ENCODE measurements around the gene LRTM2.
A peak's percentile ranks its signal among the peaks of the same experiment; 100 is the strongest.
"Not testable (repeated sequence)": the region's sequence is repeated elsewhere in the genome, so short reads cannot be mapped to it uniquely, and the experiment has no call there.

LRTM2 gene

DNA sequence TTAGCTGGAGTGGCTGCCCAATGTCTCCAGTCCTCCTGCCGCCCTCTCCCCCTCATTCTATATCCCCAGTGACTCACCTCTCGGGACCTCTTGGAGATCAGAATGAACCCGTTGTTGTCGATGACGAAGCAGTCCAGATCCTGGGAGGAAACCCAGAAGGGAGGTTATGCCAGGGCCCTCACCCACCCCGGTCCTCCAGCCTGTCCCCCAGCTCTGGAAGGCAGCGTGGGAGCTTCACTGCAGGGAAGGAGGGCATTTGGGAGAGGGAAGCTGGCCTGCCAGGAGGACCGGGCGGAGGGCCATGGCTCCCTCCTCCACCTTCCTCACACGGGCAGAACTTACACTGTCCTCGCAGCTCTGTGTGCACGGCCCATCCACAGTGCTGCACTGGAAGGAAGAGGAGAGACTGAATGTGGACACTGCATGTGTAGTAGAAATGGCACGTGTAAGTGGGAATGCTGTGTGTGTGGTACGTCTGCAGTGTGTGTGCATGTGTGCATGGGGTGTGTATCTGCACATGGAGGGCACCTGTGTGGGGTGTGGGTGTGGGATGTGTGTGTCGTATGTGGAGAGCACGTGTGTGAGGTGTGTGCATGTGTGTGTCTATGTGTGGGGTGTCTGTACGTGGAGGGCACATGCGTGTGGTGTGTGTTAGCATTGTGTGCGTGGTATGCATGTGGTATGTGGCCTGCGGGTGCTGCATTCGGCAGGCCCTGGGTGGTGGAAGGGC, 10.0 kb upstream of the LRTM2 start:
- no peak for DNase-seq

DNA sequence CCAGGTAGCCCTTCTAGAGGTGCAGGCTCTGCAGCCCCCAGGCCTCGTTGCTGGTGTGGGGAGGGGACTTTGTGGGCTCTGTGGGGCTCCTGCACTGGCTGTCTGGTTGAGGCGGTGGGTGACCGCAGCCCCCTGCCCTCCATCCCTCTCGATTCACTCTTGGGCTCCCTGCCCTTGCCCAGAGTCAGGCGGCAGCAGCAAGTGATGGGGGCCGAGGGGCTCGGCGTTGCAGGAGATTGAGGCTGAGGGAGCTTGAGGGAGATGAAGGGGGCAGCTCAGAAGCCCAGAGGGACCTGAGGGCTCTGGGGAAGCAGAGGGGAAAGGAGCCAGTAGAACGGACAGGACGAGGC, 9.5 kb upstream of the LRTM2 start:
- DNase-seq: no peak

DNA sequence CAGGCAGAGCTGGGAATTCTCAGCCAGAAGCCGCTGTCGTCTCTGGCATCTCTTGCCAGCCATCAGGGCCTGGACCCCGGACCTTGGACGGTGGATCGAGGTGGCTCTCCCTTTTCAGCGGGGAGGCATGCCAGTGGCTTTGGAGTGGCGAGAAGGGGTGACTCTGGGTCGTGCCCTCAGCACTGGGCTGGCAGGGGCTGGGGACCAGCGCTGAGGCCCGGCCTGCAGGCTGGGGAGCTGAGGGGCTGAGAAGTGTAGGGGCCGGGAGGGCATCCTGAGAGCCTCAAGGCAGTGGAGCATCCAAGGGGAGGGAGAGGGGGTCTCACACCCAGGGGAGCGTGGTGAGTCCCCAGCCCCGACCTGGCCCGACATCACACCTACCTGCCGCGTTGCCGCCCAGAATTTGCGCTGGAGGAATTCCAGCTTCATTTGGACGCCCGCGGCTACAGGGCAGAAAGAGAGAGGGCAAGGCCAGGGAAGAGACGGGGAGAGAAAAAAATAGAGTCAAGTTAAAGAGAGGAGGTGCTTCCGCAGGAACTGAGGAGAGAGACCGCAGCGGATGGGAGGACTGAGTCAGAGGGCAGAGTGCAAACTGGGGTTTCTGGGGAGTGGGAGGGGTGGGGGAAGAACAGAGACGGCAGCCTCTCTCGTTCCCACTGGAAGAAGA, 9.0 kb upstream of the LRTM2 start:
- no peak for DNase-seq

DNA sequence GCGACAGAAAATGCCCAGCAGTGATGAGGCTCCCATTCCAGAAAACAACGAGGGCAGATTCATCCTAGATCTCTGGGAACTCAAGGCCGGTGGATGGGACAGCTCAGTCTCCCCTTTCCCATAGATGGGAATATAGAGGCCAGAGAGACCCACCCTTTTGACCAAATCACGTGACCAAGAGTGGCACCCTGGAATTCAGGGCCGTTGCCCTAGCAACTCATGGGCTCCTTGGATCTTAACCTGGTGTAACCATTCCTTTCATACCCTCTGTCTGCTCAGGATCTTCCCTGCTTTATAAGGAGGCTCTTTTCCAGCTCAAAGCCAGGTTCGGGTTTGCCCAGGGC, 8.4 kb upstream of the LRTM2 start:
- no peak for DNase-seq

DNA sequence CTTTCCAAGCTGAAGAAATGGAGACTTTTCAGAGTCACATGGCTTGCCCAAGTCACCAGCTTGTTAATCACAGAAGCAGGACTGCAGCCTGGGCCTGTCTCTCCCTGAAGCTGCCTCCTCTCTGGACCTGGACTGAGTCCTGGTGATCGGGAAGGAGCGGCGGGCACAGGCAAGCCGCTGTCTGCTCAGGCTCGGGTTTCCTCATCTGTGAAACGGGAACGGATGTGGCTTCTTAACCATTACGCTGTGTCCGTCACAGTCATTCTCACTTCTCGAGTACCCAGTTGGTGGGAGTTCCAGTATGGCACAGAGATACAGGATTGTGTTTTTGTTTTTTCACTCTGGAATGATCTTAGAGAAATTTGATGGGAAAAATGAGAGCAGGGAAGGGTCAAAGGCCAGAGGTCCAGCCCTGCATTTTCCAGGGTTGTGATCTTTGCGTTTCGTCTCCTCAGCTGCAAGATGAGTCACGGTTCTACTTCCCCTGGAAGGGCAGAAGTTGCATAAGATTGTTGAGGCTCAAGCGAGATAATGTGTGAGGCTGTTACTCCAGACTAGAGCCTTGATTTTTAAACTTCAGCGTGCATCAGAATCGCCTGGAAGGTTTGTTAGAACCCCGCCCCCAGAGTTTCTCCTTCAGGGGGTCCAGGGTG, 7.6 kb upstream of the LRTM2 start:
- peak in 2 of 56 donors; percentile 19 to 22 for DNase-seq

DNA sequence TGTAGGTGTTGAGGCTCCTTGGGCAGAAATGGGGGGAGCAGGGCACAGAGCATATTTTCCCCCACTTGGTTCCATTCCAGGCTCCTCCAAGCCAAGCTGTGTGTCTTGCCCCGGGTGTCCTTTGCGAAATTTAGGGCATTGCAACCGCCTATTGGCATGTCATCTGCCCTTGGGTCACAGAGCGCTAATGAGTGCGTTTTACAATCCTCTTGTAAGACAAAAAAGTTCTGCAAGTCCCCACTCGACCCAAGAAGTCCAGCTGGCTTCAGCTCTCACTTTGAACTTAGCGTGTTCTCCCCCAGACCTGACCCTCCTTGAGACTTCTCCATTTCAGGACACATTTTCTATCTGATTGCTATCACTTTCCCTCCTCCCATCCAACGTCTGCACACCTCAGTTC, 6.1 kb upstream of the LRTM2 start:
- DNase-seq: no peak

DNA sequence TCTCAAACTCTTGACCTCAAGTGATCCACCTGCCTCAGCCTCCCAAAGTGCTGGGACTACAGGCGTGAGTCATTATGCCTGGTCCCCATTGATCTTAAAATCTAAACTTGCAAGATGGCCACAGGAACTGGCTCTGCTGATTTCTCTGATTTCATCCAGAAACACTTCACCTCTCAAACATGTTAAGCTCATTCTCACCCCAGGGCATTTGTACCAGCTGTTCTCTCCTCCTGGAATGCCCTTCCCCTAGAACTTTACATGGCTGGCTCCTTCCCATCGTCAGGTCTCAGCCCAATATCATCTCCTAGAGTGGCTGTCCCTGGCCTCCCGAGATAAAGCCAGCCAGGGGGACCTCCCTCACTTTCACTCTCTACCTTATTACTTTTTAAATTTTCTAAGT, 5.3 kb upstream of the LRTM2 start:
- no peak for DNase-seq

DNA sequence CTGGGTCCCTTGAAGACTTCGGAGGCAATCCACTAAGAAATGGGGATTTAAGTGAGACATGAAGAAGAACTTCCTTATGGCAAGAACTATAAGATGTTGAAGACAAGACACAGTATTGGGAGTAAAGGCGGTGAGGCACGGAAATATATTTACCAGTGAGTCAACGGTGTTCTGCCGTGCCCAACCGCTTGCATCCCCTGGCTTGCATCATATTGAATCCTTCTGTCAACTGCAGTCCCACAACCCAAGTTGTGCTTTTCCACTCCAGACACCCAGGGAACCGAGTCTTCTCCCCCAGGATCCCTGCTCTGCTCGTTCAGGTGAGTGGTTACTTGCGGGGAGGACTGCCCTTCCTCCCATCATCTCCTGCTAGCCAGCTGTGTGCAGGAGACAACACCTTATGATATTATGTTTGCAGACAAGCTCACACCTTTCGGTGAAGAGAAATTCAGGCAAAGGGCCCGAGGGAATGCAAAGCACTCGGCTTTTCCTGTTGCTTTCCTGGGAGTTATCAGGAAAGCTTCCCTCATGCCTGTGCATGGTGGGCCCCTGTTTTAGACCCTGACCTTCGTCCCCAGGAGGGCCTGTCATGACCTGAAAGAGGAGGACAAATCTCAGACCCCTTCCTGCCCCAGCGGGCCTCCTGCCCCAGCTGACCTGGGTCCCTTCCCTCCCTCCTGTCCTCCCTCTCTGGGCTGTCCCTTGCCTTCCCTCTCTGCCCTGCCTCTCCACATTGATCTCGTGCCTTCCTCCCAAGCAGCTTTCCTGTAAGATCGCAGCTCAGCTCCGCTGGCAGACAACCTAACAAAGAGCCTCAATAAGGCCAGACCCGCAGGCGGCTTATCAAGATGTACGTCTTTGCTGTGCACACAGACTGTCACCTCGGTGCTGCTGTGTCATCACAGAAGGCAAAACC, 4.3 kb upstream of the LRTM2 start:
- DNase-seq: no peak

DNA sequence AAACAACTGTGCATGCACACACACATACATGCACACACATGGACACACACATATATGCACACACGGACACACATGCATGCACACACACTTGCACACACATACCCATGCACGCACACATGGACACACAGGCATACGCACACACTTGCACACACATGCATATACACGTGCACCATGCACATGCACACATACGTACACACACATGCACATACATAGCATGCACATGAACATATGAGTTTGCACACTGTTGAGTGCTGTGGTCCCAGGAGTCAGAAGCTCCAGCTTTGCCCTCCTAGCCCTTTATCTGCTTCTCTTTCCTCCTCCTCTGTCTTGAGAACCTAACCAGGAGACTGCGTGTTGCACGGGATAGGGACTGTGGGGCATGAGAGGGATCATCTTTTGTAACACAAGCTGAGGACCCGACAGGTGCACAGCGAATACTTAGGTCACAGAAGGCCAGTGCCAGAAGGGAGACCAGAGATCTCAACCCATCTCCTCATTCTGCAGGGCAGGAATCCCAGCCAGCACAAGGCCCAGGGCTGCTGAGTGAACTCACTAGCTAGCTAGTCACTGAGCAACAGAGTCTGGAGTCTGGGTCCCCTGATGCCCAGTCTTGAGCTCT, 3.5 kb upstream of the LRTM2 start:
- no peak for DNase-seq

DNA sequence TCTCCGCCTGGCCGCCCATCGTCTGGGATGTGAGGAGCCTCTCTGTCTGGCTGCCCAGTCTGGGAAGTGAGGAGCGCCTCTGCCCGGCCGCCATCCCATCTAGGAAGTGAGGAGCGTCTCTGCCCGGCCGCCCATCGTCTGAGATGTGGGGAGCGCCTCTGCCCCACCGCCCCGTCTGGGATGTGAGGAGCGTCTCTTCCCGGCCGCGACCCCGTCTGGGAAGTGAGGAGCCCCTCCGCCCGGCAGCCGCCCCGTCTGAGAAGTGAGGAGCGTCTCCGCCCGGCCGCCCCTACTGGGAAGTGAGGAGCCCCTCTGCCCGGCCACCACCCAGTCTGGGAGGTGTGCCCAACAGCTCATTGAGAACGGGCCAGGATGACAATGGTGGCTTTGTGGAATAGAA, 2.4 kb upstream of the LRTM2 start:
- not testable (repeated sequence) for DNase-seq

DNA sequence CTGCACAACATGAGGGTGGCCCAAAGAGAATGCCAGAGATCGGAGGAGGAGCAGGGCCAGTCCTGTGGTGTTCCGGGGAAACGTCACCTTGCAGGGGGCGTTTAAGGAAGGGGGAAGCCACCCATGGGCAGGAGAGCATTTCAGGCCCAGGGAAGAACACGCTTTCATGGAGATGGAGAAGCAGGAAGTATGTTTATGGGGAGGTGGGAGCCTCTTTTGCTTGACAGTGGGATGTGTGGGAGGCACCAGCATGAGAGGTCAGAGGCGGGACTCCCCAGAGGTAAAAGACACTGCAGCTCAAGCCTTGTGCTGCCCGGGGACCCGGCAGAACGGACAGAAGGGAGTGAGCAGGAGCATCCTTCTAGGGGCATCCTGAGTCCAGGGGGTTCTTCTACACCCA, 1.3 kb upstream of the LRTM2 start:
- no peak for DNase-seq

DNA sequence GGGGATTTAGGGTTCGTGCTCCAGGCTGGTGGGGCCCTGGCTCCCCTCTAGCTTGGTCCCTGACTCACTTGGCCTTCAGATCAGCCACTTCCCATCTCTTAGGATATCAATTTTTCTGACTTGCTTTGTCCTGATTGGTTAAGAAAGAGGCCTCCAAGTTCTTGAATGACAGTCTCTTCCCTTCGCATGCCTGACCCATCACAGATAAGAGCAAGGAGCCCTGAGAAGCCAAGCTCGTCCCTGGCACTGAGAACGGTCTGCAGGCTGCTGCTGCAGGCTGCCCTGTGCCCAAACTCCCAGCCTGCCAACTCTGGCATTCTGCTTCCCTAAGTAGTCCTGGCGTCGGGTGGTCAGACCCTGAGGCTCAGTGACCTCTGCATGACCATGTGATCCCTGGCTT, 794 bp upstream of the LRTM2 start:
- DNase-seq: no peak

DNA sequence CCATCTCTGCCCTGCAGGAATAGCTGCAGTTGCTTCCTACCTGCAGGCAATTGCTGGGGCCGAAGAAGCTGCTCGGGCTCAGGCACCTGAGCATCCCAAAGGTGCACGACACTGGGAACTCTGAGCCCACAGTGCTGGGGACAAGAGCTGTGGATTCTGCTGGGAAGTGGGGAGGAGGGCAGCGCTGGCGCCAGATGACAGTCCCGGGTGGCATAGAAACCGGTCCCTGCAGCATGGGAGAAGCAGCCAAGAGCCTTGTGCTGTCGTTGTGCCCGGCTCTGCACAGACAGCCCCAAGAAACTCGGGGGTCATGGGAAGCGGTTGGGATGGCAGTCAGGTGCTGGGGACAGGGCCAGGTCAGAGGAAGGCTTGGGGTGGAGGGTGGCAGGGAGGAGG, 529 bp downstream of the LRTM2 start:
- DNase-seq: peak in 5 of 56 donors; percentile 22 to 45 (median 35)

DNA sequence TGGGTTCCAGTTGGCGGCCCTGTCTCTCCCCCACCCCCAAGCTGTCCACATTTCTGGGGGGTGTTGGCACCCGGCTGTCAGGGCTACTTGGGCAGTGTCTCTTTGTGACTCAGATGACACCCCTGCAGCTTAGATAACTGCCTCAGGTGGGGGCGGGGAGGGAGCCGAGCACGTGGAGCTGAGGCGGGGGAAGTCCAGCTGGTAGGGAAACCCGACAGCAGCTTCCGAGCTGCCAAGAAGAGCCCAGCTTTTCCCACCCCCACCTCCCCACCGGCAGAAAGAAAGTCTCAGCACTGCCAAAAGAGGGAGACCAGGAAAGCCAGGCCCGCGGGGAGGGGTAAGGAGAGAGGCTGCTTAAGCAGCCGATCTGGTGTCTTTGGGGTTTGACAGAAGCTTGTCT, 1.4 kb downstream of the LRTM2 start:
- peak in 2 of 56 donors; percentile 28 to 29 for DNase-seq

DNA sequence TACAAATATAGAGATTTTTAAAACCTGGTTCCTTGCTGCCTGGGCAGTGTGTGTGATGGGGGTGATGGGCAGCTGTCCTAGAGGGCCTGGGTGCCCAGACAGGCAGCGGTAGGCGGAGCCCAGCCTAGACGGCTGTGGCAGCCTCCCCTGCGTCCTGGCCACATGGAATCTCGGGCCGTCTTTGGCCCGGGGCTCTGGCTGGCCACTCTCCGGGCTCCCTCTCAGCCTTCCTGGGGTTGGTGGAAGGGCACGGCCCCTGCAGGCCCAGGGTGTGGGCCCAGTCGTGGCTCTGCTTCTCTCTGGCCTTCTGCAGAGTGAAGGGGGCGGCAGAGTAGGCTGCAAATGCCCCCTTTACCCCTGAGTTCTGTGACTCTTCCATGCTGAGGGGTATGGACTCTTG, 2.3 kb downstream of the LRTM2 start:
- DNase-seq: no peak

DNA sequence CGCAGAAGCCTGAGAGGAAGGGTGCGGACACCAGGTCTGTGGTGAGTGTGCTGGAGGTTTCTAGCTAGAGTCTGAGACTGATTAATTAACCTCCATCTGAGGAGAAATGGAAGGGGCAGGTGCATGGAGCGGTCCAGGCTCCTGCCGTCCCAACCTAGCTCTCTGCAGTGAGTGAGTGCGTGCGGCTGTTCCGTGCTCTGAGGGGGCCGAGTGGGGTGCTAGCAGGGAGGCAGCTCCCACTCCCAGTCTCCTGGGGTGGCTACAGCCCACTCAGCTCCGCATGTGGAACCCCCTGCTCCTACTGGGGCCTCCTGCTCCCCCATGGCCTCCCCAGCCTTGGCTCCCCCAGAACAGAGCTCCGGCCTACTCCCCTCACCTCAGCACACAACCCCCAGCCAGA, 2.9 kb downstream of the LRTM2 start:
- DNase-seq: no peak

DNA sequence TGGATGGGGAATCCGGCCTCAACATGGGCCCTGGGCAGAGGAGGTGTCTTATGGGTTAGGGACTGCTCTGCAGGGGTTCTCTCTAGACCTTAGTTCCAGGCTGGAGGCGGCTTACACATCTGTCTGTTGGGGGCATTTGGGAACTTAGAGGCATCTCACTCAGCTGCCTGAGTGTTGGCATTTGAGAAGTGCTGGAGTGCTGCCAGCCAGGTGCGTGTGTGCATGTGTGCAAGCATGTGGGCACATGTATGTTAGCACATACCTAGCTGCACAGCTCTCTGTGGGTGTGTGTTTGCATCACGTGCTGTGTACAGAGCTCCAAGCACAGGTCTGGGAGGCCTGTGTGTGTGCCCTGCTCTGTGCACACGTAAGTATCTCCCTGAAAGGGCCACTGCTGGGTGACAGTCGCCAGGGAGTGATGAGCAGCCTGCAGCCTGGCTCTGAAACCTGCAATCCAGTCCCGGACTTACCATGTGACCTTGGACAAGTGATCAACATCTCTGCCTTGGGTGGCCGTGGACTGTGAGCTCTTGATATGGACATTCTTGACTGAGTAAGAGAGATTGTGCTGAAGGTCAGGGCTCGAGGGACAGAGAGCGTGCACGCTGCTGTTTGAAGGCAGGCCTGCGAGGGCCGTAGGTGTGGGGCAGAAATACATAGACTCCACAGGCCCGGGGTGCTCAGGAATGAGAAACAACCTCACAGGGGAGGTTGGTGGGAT, 5.2 kb downstream of the LRTM2 start:
- DNase-seq: peak in 2 of 56 donors; percentile 19 to 62

DNA sequence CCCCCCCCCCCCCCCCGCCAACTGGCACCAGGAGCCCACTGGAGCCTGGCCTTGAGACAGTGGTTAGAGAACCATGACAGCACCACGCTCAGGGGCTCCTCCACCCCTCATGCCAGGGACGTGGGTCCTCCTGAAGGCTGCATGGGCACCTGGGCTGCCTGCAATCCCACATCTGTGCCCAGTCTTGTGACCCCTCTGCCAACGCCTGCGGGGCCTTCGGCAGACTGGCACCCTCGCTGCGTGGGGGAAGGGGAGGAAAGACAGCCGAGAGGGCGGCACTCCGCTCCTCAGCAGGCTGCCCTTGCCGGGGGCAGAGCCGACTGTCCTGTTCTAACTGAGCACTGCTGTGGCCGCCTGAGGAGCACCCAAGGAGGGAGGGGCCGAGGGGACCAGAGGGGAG, 6.0 kb downstream of the LRTM2 start:
- DNase-seq: no peak

DNA sequence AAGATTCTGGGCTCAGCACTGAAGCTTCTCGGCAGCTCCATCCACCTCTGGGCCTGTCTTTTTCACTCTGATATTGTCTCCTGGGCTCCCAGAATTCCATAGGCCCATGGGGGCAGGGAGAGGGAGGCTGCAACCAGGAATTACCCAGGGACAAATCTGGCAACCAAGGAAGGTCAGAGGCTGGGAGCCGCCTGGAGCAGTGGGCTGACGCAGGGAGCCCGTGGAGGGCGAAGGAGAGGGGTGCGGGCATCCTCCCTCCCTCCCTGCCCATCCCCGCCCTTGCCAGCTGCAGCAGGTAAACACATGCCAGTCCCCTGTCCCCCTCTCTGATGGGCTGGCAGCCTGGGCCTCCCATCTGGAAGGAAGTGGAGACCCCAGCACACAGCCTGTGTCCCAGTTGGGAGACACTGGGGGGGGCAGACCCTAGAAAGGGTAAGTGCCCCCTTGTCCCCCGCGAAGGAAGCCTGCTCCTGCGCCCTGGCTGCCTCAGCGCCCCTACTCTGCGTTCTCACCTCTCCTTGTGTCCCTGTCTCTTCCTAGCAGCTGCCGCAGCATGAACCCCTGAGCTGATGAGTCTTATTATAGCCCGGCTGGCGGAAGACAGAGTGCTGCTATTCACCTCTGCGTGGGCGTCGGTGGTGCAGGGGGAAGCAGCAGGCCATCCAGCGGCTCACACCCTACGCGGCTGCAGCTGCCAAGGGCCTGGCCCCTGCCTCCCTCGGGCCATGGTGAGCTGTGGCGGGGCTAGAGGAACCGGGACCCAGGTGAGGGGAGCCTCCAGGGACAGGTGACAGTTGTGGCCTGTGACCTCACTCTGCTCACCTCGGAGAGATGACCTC, 6.7 kb downstream of the LRTM2 start:
- DNase-seq: peak in 2 of 56 donors; percentile 12 to 34
